BLaER1 treated with 17β-estradiol and CSF1 and Interleukin-3, amounts not matched to agents 10 nM and 100 nM (cell line): ENCODE results near the gene LCN12.

Experiments
- H3K27ac ChIP-seq, 11 experiments: shearing (Covaris generic); formaldehyde crosslinking; 2 replicates each; pipeline ENCODE4 v1.8.1; 2022
- H3K27me3 ChIP-seq, 11 experiments: shearing (Covaris generic); formaldehyde crosslinking; 2 replicates each; pipeline ENCODE4 v1.8.1; 2022
- H3K36me3 ChIP-seq, 11 experiments: shearing (Covaris generic); formaldehyde crosslinking; 2 replicates each; pipeline ENCODE4 v1.8.1; 2022
- H3K4me1 ChIP-seq, 10 experiments: shearing (Covaris generic); formaldehyde crosslinking; 2 replicates each; pipeline ENCODE4 v1.8.1; 2022
- H3K4me2 ChIP-seq, 11 experiments: shearing (Covaris generic); formaldehyde crosslinking; 2 replicates each; pipeline ENCODE4 v1.8.1; 2022
- H3K4me3 ChIP-seq, 10 experiments: shearing (Covaris generic); formaldehyde crosslinking; 2 replicates each; pipeline ENCODE4 v1.8.1; 2022
- H3K9ac ChIP-seq, 11 experiments: shearing (Covaris generic); formaldehyde crosslinking; 2 replicates each; pipeline ENCODE4 v1.8.1; 2022
- H3K9me3 ChIP-seq, 11 experiments: shearing (Covaris generic); formaldehyde crosslinking; replicated peaks in 1 of 11; 2 replicates each; pipeline ENCODE4 v1.8.1; 2022
- H4K20me1 ChIP-seq, 11 experiments: shearing (Covaris generic); formaldehyde crosslinking; 2 replicates each; pipeline ENCODE4 v1.8.1; 2022
- Cebpa-rat ChIP-seq, 11 experiments: shearing (Covaris generic); IDR thresholded peaks; 2 replicates each; pipeline ENCODE4 v1.8.1; 2022

Gene LCN12

GRCh38 chr9:136962701-136963248 is 10.7 kb downstream of the LCN12 start:
- no peak overlapping the region for H3K27ac ChIP-seq
- H3K4me3 ChIP-seq = no peak overlapping the region
- no peak overlapping the region; a peak in 1 of 22 replicates for H3K9ac ChIP-seq
- H3K9me3 ChIP-seq = no peaks in the 10 kb centered on the region
- no peaks in the 10 kb centered on the region for H4K20me1 ChIP-seq
- no peak overlapping the region for H3K4me2 ChIP-seq
- 0 out of 22 replicates have a peak, but pooled peaks cover 0 to 4% (median 0%) of the 10 kb centered on the region in 11 experiments for H3K27me3 ChIP-seq
- H3K4me1 ChIP-seq = peaks cover 14 to 21% (median 18%) of the 10 kb centered on the region in 10 experiments
- H3K36me3 ChIP-seq = no peaks in the 10 kb centered on the region
- no peak for TF ChIP-seq Cebpa-rat (IDR thresholded peaks at IDR 0.05)

- H3K4me3 ChIP-seq = no peak overlapping the region
- no peaks in the 10 kb centered on the region for H3K36me3 ChIP-seq
- H3K27me3 ChIP-seq = 0 out of 22 replicates have a peak, but pooled peaks cover 0 to 4% (median 0%) of the 10 kb centered on the region in 11 experiments
- H3K4me1 ChIP-seq = peaks cover 14 to 24% (median 19%) of the 10 kb centered on the region in 10 experiments
- H4K20me1 ChIP-seq = no peaks in the 10 kb centered on the region
- no peak overlapping the region; a peak in 1 of 22 replicates for H3K9ac ChIP-seq
- H3K9me3 ChIP-seq = no peaks in the 10 kb centered on the region
- H3K4me2 ChIP-seq = no peak overlapping the region
- no peak overlapping the region for H3K27ac ChIP-seq
- TF ChIP-seq Cebpa-rat (IDR thresholded peaks at IDR 0.05) = no peak
These were observed 11.3 kb downstream of the LCN12 start for GRCh38 chr9:136963341-136963740.

GRCh38 chr9:136963751-136964150 is 11.7 kb downstream of the LCN12 start:
- peaks cover 14 to 25% (median 19%) of the 10 kb centered on the region in 10 experiments for H3K4me1 ChIP-seq
- no peaks in the 10 kb centered on the region for H4K20me1 ChIP-seq
- no peak overlapping the region for H3K4me3 ChIP-seq
- TF ChIP-seq Cebpa-rat (IDR thresholded peaks at IDR 0.05) = no peak
- H3K9ac ChIP-seq = peak overlapping the region in 1 of 11 experiments; percentile 2; a peak in 1 of 22 replicates
- H3K9me3 ChIP-seq = no peaks in the 10 kb centered on the region
- H3K27ac ChIP-seq = no peak overlapping the region
- 0 out of 22 replicates have a peak, but pooled peaks cover 0 to 4% (median 0%) of the 10 kb centered on the region in 11 experiments for H3K27me3 ChIP-seq
- 0 out of 22 replicates have a peak overlapping the region, but pooled peaks of 2 of the 11 experiments have one; percentile 48 to 51 for H3K4me2 ChIP-seq
- H3K36me3 ChIP-seq = no peaks in the 10 kb centered on the region

- TF ChIP-seq Cebpa-rat (IDR thresholded peaks at IDR 0.05) = no peak
- Histone ChIP-seq H3K27me3 (0 out of 22 replicates have a peak, but pooled peaks cover 0 to 4% (median 0%) of the 10 kb centered on the region in 11 experiments), H3K27ac (no peak overlapping the region), H3K9me3 (no peaks in the 10 kb centered on the region), H3K4me2 (peak overlapping the region in 4 of 11 experiments; percentile 20 to 51 (median 36); a peak in 6 of 22 replicates), H3K36me3 (no peaks in the 10 kb centered on the region), H3K4me3 (no peak overlapping the region), H3K9ac (peak overlapping the region in 1 of 11 experiments; percentile 2; a peak in 1 of 22 replicates), H3K4me1 (peaks cover 14 to 25% (median 18%) of the 10 kb centered on the region in 10 experiments), H4K20me1 (no peaks in the 10 kb centered on the region)
These were observed 12.2 kb downstream of the LCN12 start for GRCh38 chr9:136964171-136964689.

GRCh38 chr9:136964833-136965422 is 12.9 kb downstream of the LCN12 start:
- H3K36me3 ChIP-seq = no peaks in the 10 kb centered on the region

GRCh38 chr9:136965771-136966484 is 13.9 kb downstream of the LCN12 start:
- no peaks in the 10 kb centered on the region for H4K20me1 ChIP-seq
- TF ChIP-seq Cebpa-rat (IDR thresholded peaks at IDR 0.05) = no peak
- H3K27me3 ChIP-seq = 0 out of 22 replicates have a peak, but pooled peaks cover 0 to 4% (median 0%) of the 10 kb centered on the region in 11 experiments
- H3K9ac ChIP-seq = 0 out of 22 replicates have a peak overlapping the region, but pooled peaks of 1 of the 11 experiments have one; percentile 29
- H3K4me3 ChIP-seq = 0 out of 20 replicates have a peak overlapping the region, but pooled peaks of 1 of the 10 experiments have one; percentile 15
- no peaks in the 10 kb centered on the region for H3K9me3 ChIP-seq
- H3K4me1 ChIP-seq = peaks cover 21 to 33% (median 25%) of the 10 kb centered on the region in 10 experiments
- peak overlapping the region; percentile 42 to 82 (median 61) for H3K4me2 ChIP-seq
- H3K36me3 ChIP-seq = no peaks in the 10 kb centered on the region
- H3K27ac ChIP-seq = no peak overlapping the region

More at GRCh38 chr9:136964833-136965422, 12.9 kb downstream of the LCN12 start:
- H3K4me3 ChIP-seq = no peak overlapping the region
- H3K4me2 ChIP-seq = peak overlapping the region in 4 of 11 experiments; percentile 20 to 51 (median 36); a peak in 5 of 22 replicates
- no peaks in the 10 kb centered on the region for H3K9me3 ChIP-seq
- H3K9ac ChIP-seq = no peak overlapping the region; a peak in 1 of 22 replicates
- H4K20me1 ChIP-seq = no peaks in the 10 kb centered on the region
- no peak for TF ChIP-seq Cebpa-rat (IDR thresholded peaks at IDR 0.05)
- H3K4me1 ChIP-seq = peaks cover 13 to 24% (median 17%) of the 10 kb centered on the region in 10 experiments
- no peak overlapping the region for H3K27ac ChIP-seq
- 0 out of 22 replicates have a peak, but pooled peaks cover 0 to 4% (median 0%) of the 10 kb centered on the region in 11 experiments for H3K27me3 ChIP-seq

GRCh38 chr9:136968333-136969127 is 16.5 kb downstream of the LCN12 start:
- Histone ChIP-seq H3K36me3 (no peaks in the 10 kb centered on the region), H3K4me2 (no peak overlapping the region), H3K4me1 (peaks cover 22 to 36% (median 31%) of the 10 kb centered on the region in 10 experiments), H3K27ac (no peak overlapping the region), H4K20me1 (no peaks in the 10 kb centered on the region), H3K27me3 (0 out of 22 replicates have a peak, but pooled peaks cover 0 to 4% (median 0%) of the 10 kb centered on the region in 11 experiments), H3K4me3 (no peak overlapping the region), H3K9me3 (no peaks in the 10 kb centered on the region), H3K9ac (no peak overlapping the region; a peak in 1 of 22 replicates)
- TF ChIP-seq Cebpa-rat (IDR thresholded peaks at IDR 0.05) = no peak

GRCh38 chr9:136969150-136969549 is 17.1 kb downstream of the LCN12 start:
- no peak for TF ChIP-seq Cebpa-rat (IDR thresholded peaks at IDR 0.05)
- Histone ChIP-seq H3K4me2 (no peak overlapping the region), H3K27me3 (0 out of 22 replicates have a peak, but pooled peaks cover 0 to 4% (median 0%) of the 10 kb centered on the region in 11 experiments), H3K27ac (no peak overlapping the region), H3K4me1 (peaks cover 22 to 37% (median 31%) of the 10 kb centered on the region in 10 experiments), H3K36me3 (no peaks in the 10 kb centered on the region), H3K9me3 (no peaks in the 10 kb centered on the region), H3K4me3 (no peak overlapping the region), H4K20me1 (no peaks in the 10 kb centered on the region), H3K9ac (0 out of 22 replicates have a peak overlapping the region, but pooled peaks of 1 of the 11 experiments have one; percentile 33)
